ENCODE data around the gene MYT1. TPM values are rescaled to one million over a fixed set of nuclear protein-coding genes. Genes with fewer than 3 reads are reported as not detected.

MYT1 gene
- total and polyA plus RNA-seq, 9 of the 15 experiments (the other 6 are each of a cell fraction or from before 2014, with no cell fraction given) = 0.02 to 0.12 (median 0.06) TPM; not detected in 4

- no peak for TF ChIP-seq ZBTB40 (IDR thresholded peaks at IDR 0.05)
- TF ChIP-seq ZBTB40 (CRISPR knock-in tag; IDR thresholded peaks at IDR 0.05) = no peak
- no peak for TF ChIP-seq E2F4 (CRISPR knock-in tag; IDR thresholded peaks at IDR 0.05; ENCODE audit: low read depth)
Observed at GRCh38 chr20:64130271-64130670, 34.0 kb upstream of the MYT1 start (continued).
